Hepatocyte (in vitro differentiated cells): ENCODE data around the gene FKBP14.

Experiments
- EZH2phosphoT487 ChIP-seq: fragments of 200-600 bp; sonication (generic); IDR thresholded peaks from one replicate; pipeline ENCODE4 v1.6.1; 2018; ENCODE audit warnings: antibody characterized with exemption, mild to moderate bottlenecking, low read depth, moderate library complexity; ENCODE audit not compliant: unreplicated experiment, severe bottlenecking
- TF ChIP-seq, protein P1 (sequence below): fragments of 200-600 bp; sonication (generic); IDR thresholded peaks from 2 replicates; pipeline ENCODE4 v1.5.1; 2016; ENCODE audit warnings: antibody characterized with exemption, mild to moderate bottlenecking; ENCODE audit not compliant: poor library complexity

DNA sequence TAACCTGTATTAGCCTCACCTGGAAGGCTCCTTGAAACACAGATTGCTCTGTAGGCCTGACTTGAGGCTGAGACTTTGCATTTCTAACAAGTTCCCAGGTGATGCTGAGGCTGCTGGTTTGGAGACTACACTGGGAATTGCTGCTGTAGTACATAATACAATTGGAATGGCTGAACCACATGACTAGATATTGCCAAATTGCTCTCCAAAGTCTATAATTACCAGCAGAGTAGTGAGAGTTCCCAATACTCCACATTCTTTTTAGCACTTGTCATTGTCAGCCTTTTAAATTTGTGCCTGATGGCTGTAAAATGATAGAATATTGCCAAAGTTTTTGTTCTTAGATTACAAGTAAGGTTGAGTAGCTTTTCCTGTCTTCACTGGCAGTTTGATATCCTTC is 41.6 kb upstream of the FKBP14 start:
- TF ChIP-seq, protein P1, sequence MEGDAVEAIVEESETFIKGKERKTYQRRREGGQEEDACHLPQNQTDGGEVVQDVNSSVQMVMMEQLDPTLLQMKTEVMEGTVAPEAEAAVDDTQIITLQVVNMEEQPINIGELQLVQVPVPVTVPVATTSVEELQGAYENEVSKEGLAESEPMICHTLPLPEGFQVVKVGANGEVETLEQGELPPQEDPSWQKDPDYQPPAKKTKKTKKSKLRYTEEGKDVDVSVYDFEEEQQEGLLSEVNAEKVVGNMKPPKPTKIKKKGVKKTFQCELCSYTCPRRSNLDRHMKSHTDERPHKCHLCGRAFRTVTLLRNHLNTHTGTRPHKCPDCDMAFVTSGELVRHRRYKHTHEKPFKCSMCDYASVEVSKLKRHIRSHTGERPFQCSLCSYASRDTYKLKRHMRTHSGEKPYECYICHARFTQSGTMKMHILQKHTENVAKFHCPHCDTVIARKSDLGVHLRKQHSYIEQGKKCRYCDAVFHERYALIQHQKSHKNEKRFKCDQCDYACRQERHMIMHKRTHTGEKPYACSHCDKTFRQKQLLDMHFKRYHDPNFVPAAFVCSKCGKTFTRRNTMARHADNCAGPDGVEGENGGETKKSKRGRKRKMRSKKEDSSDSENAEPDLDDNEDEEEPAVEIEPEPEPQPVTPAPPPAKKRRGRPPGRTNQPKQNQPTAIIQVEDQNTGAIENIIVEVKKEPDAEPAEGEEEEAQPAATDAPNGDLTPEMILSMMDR: no peak
- TF ChIP-seq EZH2phosphoT487: no peak
